ENCODE data around the gene LIMK2.
"Not testable (repeated sequence)": the region's sequence is repeated elsewhere in the genome, so short reads cannot be mapped to it uniquely, and the experiment has no call there.

Gene LIMK2

DNA sequence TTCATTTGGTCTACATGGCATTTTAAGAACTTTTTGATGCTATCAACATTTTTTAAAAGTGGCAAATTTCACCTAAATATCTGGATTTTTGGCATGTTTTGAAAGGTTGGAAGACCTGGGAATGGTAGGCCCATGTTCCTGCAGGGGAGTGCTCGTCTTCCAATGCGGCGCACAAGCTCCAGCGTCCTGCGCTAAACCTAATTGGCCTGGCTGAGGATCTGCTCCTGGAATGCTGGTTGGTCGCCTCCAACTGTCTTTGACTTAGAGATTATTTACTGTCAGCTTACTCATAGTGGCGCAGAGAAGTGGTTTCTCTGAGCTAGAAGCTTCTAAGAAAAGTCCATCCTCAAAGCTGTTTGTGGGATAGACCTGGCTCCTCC lies 626 bp upstream of the LIMK2 start:
- DNase-seq (ENCODE audit: low spot score), result no peak

DNA sequence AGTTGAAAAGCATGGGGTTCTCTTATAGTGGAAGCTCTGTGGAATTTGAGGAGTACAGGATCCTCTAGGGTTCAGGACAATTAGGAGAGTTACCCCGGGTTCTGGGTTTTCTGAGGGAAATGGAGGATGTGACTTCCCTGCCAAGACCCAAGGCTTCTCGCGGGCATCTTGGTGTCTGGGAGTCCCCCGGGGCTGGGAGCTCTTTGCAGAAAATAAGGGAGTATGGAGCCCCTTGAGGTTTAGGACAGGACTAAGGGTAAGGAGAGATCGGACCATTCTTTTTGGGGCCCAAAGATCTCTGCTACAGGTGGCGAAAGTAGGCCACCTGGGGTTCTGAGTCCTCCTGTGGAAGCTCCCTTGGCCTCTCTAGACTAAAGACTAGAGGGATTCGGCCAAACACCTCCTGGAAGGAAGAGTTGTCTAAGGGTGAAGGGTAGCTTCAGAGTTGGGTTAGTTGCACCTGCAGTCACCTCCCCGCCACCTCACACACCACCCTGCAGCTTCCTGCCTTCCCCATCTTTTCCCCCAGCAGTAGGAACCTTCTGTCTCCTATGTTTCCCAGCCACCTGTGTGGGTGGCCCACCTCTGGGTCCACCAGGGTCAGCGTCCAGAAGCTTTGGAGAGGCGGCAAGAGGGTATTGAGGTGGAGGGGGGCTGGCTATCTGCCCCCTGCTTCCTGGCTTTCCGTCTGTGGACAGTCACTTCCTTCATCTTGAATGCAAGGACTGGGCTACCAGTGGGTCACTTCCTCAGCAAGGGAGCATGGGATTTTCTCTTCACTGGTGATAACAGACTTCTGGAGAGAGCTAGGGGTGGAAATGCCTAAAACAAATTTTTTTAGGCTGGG lies 908 bp downstream of the LIMK2 start:
- no peak for DNase-seq (ENCODE audit: low spot score)

DNA sequence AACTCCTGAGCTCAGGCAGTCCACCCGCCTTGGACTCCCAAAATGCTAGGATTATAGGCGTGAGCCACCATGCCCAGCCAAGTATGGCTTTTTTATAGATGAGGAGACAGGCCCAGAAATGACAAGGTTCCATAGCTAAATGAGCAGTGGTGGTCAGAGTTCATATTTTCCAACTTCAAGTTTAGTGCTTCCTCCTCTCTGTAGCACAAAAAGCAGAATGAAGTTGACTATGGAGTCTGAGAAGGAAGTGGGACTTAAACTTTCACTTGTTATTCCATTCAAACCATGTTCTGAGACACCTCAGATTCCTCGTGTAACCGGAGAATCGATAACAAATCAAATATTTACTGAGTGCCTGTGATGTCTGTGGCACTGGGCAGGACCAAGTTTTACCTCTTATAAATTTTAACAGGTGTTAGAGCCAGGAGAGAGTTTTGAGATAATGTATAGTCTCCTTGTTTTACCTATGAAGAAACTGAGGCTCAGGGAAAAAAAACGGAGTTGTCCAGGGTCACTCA lies 3.0 kb downstream of the LIMK2 start:
- no peak for DNase-seq (ENCODE audit: low spot score)

DNA sequence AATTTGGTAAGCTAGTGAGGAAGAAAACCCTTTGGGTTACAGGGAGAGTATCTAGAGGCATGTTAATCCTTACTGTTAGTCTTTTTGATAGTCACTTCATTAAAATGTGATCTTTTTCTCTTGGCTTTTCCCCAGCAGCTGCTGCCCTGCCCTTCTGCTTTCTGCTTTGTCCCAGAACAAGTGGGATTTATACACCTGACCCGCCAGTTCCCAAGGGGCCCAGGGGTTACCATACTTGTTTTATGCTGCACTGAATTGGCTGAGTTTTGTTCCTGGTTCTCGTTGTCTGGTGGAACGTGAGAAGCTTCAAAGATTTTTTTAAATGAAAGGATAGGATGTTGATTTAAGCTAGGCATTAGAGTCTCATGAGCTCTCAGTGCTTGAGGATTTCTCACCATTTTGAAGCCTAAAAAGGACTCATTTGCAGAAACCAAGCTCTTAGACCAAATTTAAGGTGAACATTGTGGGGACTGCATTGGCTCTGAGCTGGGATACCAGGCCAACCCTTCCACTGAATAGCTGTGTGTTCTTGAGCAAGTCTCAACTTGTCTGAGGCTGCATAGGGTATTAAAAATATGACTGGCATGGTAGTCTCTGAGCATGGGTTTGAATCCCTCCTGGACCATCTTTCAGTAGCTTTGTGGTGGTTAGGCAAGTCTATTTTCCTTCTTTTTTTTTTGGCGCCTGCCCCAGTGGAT lies 6.6 kb downstream of the LIMK2 start:
- DNase-seq (ENCODE audit: low spot score), result no peak

DNA sequence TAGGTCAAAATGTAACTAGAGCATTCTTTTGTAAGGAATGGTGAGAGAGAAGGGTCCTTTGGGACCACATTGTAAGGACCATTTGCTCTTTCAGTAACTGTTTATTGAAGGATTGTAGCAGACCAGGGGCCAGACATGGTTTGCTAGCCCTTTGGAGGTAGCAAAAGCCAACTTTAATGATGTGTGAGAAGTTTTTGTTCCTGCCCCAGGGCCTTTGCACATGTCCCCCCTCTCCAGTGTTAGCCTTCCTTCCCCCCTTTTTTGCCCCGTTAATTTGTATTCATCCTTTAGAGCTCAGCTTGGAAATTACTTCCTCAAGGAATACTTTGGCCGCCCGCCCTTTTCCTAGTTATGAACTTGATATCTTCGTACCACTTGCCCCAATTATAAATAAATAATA lies 9.0 kb downstream of the LIMK2 start:
- DNase-seq (ENCODE audit: low spot score), result no peak

DNA sequence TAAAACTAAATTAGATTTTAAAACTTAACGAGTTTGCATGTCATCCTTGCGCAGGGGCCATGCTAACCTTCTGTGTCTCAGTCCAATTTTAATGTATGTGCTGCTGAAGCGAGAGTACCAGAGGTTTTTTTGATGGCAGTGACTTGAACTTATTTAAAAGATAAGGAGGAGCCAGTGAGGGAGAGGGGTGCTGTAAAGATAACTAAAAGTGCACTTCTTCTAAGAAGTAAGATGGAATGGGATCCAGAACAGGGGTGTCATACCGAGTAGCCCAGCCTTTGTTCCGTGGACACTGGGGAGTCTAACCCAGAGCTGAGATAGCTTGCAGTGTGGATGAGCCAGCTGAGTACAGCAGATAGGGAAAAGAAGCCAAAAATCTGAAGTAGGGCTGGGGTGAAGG lies 10.6 kb downstream of the LIMK2 start:
- DNase-seq (ENCODE audit: low spot score), result no peak

DNA sequence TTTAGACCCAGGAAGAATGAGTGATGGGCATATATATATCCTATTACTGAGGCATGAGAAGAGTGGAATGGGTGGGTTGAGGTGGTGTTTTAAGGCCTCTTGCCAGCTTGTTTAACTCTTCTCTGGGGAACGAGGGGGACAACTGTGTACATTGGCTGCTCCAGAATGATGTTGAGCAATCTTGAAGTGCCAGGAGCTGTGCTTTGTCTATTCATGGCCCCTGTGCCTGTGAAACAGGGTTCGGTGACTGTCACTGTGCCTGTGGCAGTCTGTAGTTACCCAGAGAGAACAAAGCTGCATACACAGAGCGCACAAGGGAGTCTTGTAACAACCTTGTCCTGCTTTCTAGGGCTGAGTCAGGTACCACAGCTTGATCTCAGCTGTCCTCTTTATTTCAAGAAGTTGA lies 11.7 kb downstream of the LIMK2 start:
- DNase-seq (ENCODE audit: low spot score), result no peak

DNA sequence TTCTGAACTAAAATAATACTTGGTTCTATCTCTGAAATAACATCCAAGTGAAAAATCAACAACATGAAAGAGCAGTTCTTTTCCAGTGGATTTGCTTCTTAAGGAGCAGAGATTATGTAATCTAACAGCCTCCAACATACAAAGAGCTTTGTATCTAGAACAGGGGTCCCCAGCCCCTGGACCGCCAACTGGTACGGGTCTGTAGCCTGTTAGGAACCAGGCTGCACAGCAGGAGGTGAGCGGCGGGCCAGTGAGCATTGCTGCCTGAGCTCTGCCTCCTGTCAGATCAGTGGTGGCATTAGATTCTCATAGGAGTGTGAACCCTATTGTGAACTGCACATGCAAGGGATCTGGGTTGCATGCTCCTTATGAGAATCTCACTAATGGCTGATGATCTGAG lies 12.6 kb downstream of the LIMK2 start:
- not testable (repeated sequence) for DNase-seq (ENCODE audit: low spot score)

DNA sequence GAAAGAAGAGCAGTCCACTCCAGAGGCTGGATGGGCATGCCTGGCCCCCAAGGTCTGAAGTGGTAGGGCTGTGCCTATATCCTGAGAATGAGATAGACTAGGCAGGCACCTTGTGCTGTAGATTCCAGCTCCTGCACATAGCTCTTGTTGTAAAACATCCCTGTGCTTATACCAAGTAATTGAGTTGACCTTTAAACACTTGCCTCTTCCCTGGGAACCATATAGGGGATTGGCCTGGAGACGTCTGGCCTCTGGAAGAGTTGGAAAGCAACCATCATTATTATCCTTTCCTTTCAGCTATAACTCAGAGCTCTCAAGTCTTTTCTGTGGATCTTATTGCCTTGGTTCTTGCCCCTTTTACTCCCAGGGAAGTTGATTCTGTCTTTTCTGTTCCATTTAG lies 15.1 kb downstream of the LIMK2 start:
- DNase-seq (ENCODE audit: low spot score), result no peak

DNA sequence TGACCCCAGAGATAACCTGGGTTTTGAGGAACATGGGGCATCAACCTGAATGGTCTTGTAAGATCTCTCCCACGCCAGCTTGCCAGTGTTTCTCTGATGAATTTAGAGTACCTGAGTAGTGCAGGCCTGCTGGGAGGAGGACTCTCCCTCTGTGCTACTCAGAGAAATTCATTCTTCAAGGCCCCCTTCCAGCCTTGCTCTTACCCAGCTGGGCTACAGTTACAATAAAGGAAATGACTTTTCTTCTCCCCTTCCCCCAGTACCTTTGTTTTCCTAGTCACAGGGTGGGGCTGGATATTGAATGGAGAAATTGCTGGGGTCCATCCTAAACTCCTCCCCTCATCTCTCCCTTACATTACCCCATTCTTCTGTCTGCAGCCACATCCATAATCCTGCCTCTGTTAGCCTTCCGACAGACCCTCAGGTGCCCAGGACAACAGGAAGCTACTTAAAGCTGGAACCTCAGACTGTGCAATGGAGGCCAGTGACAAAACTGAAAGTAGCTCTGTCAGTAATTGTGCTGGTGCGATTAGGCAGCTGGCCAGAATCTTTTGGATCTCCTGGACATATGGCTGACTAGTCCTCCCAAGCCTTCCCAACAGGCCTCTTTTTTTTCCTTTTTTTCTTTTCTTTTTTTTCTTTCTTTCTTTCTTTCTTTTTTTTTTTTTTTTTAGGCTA lies 17.4 kb downstream of the LIMK2 start:
- DNase-seq (ENCODE audit: low spot score), result no peak

DNA sequence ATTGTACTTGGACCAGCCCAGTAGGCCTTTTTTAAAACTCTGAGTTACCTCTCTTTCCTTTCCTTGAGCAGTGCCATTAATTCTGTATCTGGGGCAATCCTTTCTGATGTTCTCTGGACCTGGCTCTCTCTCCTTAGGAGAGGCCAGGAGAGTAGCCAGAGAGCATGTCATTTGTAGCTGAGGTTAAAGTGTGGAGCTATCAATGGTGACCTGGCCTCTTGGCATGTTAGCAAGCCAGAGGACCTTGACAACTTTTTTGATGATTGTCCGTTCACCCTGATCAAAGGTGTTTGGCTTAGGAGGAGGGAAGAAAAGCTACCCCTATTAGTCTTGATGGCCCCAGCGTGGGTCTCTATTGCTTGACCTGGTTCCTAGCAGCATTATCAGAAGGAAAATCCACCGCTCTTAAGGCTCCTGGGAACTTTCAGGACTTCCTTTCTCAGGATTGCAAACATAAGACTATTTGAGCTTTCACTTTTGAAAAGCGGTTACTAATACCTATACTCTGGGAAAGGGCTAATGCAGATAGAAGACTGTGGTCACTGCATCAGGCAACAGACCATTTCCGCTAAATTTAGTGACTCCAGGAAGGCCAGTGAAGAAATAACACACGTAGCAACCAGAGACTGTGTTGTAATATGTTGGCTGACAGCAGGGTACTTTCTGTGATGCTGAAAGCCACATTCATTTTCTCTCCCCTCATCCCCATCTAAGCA lies 18.2 kb downstream of the LIMK2 start:
- DNase-seq (ENCODE audit: low spot score), result no peak

DNA sequence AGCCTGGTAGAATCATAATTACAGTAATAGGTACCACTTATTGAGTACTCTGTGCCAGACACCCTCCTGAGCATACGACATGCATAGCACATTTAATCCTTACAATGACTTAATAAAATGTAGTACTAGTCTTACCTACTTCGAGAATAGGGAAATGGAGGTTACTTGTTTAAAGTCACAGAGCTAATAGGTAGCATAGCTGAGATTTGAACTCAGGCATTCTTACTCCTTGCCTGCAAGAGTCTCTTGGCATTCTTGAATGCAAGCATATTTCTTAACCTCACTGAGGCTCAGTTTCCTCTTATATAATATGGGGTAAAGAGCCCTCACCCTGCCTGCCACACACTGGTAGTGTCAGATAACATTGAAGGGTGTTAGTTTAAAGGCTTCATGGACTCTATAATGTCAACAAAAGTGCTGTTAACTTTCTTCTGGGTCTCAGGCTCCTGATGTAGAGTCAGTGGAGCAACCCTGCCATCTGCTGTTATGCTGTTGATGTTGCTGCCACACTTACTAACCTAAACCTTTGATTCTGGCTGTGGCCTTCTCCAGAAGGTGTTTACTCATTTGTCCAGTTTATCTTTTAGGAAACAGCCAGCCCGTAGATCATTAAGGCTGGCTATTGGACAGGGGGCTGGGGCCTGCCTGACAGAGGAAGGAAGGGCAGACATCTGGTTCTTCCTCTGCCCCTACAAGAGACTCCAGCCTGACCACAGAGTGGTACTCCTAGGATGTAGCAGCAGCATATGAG lies 18.9 kb downstream of the LIMK2 start:
- DNase-seq (ENCODE audit: low spot score), result no peak

DNA sequence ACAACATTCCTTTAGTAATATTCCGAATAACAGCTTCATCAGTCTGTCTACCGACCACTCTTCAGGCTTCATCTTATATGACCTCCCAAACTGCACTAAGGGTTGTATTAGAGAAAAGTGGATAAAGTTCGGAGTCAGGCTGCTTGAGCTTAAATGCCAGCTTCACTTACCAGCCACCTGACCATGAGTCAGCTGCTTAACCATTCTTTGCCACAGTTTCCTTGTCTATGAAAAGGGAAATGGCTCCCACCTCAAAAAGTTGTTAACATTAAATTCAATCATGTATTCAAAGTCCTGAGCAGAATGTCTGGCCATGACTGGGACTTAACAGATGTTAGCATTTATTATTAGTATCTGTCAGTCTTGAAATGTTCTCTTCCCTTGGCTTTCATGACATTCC lies 20.9 kb downstream of the LIMK2 start:
- no peak for DNase-seq (ENCODE audit: low spot score)

DNA sequence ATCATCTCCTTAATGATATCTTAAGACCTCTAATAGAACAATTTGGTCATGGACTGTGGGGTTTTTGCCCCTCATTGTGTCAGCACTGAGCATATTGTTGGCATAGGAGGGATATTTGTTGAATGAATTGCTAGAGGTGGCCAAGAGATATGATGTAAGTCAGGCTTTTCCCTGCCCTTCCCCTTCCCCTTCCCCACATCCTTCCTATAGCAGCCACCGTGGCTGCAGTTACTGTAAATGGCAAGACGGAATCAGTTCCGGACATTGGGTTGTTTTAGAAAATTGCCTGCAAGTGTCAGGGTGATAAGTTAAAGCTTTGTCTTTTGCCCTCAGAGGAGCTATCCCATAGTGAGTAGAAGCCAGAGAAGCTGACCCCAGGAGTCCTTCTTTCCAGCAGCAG lies 23.0 kb downstream of the LIMK2 start:
- DNase-seq (ENCODE audit: low spot score), result no peak

DNA sequence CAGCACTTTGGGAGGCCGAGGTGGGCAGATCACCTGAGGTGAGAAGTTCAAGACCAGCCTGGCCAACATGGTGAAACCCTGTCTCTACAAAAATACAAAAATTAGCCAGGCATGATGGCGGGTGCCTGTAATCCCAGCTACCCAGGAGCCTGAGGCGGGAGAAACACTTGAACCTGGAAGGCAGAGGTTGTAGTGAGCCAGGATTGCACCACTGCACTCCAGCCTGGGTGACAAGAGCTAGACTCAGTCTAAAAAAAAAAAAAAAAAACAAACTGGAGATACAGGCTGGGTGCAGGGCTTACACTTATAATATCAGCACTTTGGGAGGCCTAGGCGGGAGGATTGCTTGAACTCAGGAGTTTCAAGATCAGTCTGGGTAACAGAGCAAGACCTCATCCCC lies 23.9 kb downstream of the LIMK2 start:
- not testable (repeated sequence) for DNase-seq (ENCODE audit: low spot score)

DNA sequence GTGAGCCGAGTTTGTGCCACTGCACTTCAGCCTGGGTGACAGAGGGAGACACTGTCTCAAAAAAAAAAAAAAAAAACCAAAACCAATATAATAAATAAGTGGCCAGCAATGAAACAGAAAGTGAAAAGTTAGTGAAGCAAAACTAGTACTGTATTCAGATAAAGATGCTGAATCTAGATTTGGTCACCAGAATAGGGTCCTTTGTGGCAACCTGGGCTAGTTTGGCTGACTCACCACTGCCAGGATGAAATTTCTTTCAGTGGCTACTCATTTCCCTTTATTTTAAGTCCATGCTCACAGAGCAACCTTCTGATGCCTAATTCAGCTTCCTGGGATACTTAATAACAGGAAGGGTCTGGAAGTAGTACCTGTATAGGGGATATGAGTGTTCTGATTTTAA lies 26.0 kb downstream of the LIMK2 start:
- no peak for DNase-seq (ENCODE audit: low spot score)

DNA sequence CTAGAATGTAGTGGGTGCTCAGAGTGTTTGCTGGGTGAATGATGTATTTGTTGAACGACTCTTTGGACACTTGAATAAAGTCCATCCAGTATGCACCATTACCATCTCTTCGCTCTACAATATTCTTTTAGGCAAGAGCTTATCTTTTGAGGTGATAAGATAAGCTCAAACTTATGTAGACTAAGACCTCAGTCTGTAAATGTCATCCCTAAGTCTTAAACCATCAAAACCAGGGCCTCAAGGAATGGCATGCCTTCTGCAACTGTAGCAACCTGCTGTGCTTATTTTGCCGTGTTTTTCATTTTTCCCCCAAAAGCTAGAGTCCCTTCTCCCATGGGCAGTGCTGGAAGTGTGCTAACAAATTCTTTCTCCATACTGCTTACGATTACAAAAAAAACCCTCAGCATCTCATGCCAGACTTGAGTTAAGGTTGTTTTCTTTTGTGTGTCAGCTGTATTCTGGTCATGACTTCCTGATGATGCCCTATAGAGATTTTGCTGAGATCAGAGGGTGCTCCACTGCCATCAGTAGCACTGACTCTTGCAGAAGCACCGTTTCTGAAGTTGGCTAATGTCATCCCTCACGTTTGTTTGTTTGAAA lies 27.8 kb downstream of the LIMK2 start:
- DNase-seq (ENCODE audit: low spot score), result no peak

DNA sequence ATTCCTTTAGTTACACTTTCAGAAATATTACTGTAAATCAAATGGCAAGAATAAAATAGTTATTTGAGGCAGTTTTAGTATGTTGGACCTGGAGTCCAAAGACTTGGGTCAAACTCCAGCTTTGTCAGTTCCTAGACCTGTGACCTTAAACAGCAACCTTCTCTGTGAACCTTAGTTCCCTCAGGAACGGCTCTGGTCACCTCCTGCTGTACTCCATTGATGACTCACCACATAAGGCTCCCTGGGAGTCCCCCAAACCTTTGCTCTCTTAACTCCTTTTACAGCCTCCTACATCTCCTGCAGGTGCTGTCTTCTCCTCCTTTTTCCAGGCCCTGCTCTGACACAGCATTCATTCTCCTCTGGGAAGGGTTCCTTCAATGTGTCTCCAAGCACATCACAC lies 29.1 kb downstream of the LIMK2 start:
- peak; percentile 69 for DNase-seq (ENCODE audit: low spot score)

DNA sequence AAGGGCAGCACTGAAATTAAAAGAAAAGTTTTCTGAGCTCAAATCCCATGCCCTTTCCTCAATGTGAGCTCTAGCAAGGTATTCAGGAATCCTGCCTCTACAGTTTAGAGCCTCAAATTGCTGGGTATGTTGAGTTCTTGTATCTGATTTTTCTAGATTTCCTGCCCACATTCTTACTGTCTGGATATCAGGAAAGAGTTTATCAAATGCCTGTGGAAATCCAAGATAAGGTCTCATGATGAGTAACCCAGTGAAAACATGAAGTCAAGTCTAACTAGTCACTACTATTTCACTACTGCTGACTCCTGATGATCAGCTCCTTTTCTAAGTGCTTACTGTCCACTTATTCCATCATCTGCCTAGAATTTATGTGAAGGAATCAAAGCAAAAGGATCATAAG lies 29.8 kb downstream of the LIMK2 start:
- DNase-seq (ENCODE audit: low spot score), result no peak

DNA sequence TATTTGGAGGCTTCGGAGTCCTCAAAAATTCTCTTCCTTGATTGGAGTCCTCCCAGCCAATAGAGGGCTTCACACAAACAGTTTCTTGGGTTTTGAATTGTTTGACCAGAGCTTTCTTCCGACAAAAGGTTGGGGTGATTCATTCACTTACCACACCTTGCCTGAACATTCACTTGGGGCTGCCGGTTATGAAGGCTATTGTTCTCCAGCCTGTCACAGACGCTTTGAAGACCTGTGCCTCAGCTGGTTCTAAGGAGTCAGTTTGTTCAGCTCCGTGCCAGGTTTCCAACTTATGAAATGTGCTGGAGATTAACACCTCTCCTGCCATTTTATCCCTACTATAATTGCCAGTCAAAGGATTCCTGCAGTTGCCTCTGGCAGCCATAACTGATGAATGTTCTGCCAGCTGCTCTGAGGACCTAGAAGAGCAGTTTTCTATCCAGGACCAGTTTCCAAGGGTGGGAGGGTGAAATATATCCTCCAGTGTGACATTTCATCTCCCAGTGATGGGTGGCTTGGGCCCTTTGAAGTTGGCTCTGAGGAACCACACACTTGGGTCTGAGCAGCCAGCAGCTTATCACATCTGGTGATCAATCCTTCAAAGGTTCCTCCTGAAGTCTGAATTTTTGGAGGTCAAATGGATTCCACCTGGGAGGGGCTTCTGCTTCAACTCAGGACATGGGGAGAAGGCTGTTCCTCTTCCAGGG lies 31.4 kb downstream of the LIMK2 start:
- peak; percentile 71 for DNase-seq (ENCODE audit: low spot score)
